ENCODE measurements around the gene DHRS2. TPM values are rescaled to one million over a fixed set of nuclear protein-coding genes. Genes with fewer than 3 reads are reported as not detected.

The DHRS2 gene
- total and polyA plus RNA-seq, 7 donors, result 0.04 to 0.55 (median 0.22) TPM; not detected in 3

DNA sequence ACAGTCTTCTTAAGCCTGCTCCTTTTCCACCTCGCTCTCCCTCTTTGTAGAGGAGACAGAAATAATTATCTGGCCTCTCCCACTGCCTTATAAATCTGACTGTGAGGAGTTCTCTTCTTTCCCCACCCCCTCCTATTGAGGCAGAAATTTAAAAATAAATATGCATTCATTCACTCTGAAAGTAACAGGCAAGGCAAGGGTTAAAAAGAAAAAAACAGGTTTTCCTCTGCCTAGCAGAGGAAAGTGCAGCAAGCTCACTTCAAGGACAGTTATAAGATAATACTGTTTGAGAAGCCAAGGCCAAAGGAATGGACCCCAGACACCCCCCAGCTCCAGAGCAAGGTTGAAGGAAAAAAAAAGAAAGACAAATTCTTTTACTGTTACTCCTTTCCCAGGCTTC, 56.3 kb downstream of the DHRS2 start:
- intact Hi-C loops (cut with DNase I), result no loop called here
- TF ChIP-seq, protein P1, sequence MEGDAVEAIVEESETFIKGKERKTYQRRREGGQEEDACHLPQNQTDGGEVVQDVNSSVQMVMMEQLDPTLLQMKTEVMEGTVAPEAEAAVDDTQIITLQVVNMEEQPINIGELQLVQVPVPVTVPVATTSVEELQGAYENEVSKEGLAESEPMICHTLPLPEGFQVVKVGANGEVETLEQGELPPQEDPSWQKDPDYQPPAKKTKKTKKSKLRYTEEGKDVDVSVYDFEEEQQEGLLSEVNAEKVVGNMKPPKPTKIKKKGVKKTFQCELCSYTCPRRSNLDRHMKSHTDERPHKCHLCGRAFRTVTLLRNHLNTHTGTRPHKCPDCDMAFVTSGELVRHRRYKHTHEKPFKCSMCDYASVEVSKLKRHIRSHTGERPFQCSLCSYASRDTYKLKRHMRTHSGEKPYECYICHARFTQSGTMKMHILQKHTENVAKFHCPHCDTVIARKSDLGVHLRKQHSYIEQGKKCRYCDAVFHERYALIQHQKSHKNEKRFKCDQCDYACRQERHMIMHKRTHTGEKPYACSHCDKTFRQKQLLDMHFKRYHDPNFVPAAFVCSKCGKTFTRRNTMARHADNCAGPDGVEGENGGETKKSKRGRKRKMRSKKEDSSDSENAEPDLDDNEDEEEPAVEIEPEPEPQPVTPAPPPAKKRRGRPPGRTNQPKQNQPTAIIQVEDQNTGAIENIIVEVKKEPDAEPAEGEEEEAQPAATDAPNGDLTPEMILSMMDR (IDR thresholded peaks at IDR 0.05), result no peak
- WGBS, 3 donors, result 80 to 92% (median 92%) methylated on average over 1 of the region's 1 CpG
- Histone ChIP-seq H3K36me3 (ENCODE audit: insufficient read depth in 1 of 2, low read depth in 1 of 2) (no peaks in the 10 kb centered on the region), H3K27ac (no peak overlapping the region), H3K9me3 (no peaks in the 10 kb centered on the region), H3K4me3 (no peak overlapping the region), H3K4me1 (no peaks in the 10 kb centered on the region), H3K27me3 (ENCODE audit: insufficient read depth in 3 of 3, low read length in 2 of 3) (peaks cover 0 to 32% (median 2%) of the 10 kb centered on the region in 3 donors)
- DNase-seq, result no peak
- ATAC-seq, result no peak

DNA sequence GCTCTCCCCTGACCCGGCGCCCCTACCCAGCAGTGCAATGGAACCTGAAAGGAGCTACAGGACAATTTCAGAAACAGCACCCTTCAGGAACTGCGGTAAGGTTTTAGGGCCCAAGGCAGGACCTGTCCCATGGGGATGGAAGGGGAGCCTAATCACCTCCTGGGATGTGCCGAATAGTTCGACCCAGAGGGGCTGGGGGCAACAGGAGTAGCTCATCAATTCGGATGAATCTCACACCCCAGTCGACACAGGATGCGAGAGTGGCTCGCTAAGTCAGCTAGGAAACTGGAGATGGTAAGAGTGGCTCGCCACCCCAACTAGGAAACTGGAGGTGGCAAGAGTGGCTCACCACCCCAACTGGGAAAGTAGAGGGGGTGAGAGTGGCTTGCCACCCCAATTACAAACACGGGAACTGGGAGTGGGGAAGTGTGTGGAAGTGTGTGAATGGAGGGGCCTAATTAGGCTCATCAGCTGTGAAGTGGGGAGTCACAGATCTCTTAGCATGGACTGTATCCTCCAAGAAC, 57.1 kb downstream of the DHRS2 start:
- 81 to 85% (median 83%) methylated on average over 11 of the region's 11 CpGs for WGBS, 3 donors
- ATAC-seq, result no peak
- no peaks in the 10 kb centered on the region for H3K4me1 ChIP-seq

DNA sequence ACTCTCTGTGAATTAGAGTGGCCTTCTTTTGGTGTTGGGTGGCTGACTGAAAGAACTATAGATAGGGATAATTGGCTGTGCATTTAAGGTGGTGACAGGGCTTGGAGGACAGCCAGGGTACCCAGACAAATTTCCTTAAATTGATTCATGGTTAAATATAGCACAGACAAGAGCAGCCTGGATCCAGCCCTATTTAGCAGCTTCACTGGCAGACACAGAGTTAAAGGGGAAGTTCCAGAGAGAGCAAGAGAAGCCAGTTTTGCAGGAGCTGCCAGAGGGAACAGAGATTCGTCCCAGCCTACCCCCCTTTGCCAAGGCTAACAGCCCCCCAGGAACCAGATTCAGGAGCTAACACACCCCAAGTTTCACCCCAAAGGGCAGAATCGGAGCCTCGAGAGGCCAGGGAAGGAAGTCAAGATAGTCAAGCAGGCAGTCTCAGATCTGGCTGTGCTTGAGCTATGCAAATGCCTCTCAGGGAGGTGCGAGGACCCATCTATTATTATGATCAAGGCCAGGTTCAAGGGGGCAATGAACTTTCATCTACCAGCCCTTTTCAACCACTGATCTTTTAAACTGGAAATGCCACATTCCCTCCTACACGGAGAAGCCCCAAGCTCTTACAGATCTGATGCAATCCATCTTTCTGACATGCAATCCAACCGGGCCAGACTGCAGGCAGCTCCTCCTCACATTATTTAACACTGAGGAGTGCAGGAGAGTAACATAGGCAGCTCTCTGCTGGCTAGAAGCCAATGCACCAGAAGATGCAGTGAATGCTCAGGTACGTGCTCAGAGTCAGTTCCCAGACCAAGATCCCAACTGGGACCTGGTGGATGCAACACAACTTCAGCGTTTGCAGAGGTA, 58.2 kb downstream of the DHRS2 start:
- Histone ChIP-seq H3K27me3 (ENCODE audit: insufficient read depth in 3 of 3, low read length in 2 of 3) (peaks cover 0 to 29% (median 2%) of the 10 kb centered on the region in 3 donors), H3K9me3 (no peaks in the 10 kb centered on the region), H3K4me1 (no peaks in the 10 kb centered on the region), H3K36me3 (ENCODE audit: insufficient read depth in 1 of 2, low read depth in 1 of 2) (no peaks in the 10 kb centered on the region), H3K4me3 (no peak overlapping the region), H3K27ac (no peak overlapping the region)
- TF ChIP-seq, protein P1 (IDR thresholded peaks at IDR 0.05), result no peak
- DNase-seq, result no peak
- WGBS, 3 donors, result 21 to 22% (median 21%) methylated on average over 8 of the region's 8 CpGs
- ATAC-seq, result no peak
- intact Hi-C loops (cut with DNase I), result no loop called here

More for the DNA sequence above, 57.1 kb downstream of the DHRS2 start:
- peaks cover 0 to 32% (median 2%) of the 10 kb centered on the region in 3 donors for H3K27me3 ChIP-seq (ENCODE audit: insufficient read depth in 3 of 3, low read length in 2 of 3)
- intact Hi-C loops (cut with DNase I), result no loop called here
- no peak overlapping the region for H3K27ac ChIP-seq
- H3K4me3 ChIP-seq, result no peak overlapping the region
- no peaks in the 10 kb centered on the region for H3K9me3 ChIP-seq
- no peak for DNase-seq
- TF ChIP-seq, protein P1 (IDR thresholded peaks at IDR 0.05), result no peak
- no peaks in the 10 kb centered on the region for H3K36me3 ChIP-seq (ENCODE audit: insufficient read depth in 1 of 2, low read depth in 1 of 2)

Other genes starting within 250 kb of the DHRS2 start
- 100 to 1,000 TPM in 3 of 4 donors, 10 to 100 TPM in 1; 44.1 to 532 (median 191) TPM for gene MYH6, start 228.1 kb upstream of the DHRS2 start, total RNA-seq
- gene MYH6, start 228.1 kb upstream of the DHRS2 start, polyA plus RNA-seq, result 100 to 1,000 TPM in 1 of 3 donors, 10 to 100 TPM in 2; 50.3 to 143 (median 60.7) TPM
- gene MYH7, start 200.7 kb upstream of the DHRS2 start, total RNA-seq, result over 10,000 TPM in 1 of 4 donors, 1,000 to 10,000 TPM in 3; 4,588 to 15,830 (median 8,724) TPM
- 1,000 to 10,000 TPM; 1,035 to 2,043 (median 1,534) TPM for gene MYH7, start 200.7 kb upstream of the DHRS2 start, polyA plus RNA-seq
- gene NGDN, start 166.7 kb upstream of the DHRS2 start, total RNA-seq, result 10 to 100 TPM; 20.3 to 49.9 (median 30.1) TPM
- gene NGDN, start 166.7 kb upstream of the DHRS2 start, polyA plus RNA-seq, result 10 to 100 TPM; 60.7 to 91.1 (median 90.1) TPM
- 1 to 10 TPM in 1 of 4 donors, under 1 TPM in 3; 0.39 to 2.9 (median 0.63) TPM for gene ZFHX2, start 84.6 kb upstream of the DHRS2 start, total RNA-seq
- gene ZFHX2, start 84.6 kb upstream of the DHRS2 start, polyA plus RNA-seq, result under 1 TPM; 0.11 to 0.71 (median 0.69) TPM
- 10 to 100 TPM; 18.5 to 29.9 (median 23.2) TPM for gene THTPA, start 80.1 kb upstream of the DHRS2 start, total RNA-seq
- 10 to 100 TPM; 23.0 to 53.5 (median 26.2) TPM for gene THTPA, start 80.1 kb upstream of the DHRS2 start, polyA plus RNA-seq
- gene AP1G2, start 68.6 kb upstream of the DHRS2 start, total RNA-seq, result 10 to 100 TPM in 1 of 4 donors, 1 to 10 TPM in 3; 4.4 to 11.0 (median 6.1) TPM
- 1 to 10 TPM; 3.3 to 5.3 (median 4.3) TPM for gene AP1G2, start 68.6 kb upstream of the DHRS2 start, polyA plus RNA-seq
- gene JPH4, start 57.6 kb upstream of the DHRS2 start, total RNA-seq, result under 1 TPM; 0.05 to 0.62 (median 0.17) TPM
- gene JPH4, start 57.6 kb upstream of the DHRS2 start, polyA plus RNA-seq, result under 1 TPM; 0.01 to 0.13 (median 0.03) TPM

Measured in psoas muscle (tissue), 8 donors.